ENCODE measurements around the gene ACOT8. TPM values are rescaled to one million over a fixed set of nuclear protein-coding genes. Genes with fewer than 3 reads are reported as not detected.
"Not testable (repeated sequence)": the region's sequence is repeated elsewhere in the genome, so short reads cannot be mapped to it uniquely, and the experiment has no call there.

Gene ACOT8
- total RNA-seq, 1 donor from 2014 or later = 24.9 TPM

- peak; percentile 89 for DNase-seq (ENCODE audit: low spot score)
- intact Hi-C loops (cut with DNase I) = no loop called here
Measured at GRCh38 chr20:45833883-45834796, 23.1 kb downstream of the ACOT8 start.

- intact Hi-C loops (cut with DNase I) = no loop called here
Measured at GRCh38 chr20:45833030-45833882, 23.9 kb downstream of the ACOT8 start, which contains the start of gene SNX21. Gene SNX21 (plus strand): TSS chr20:45833799. CDS start chr20:45833920, 121 bp downstream.

GRCh38 chr20:45832619-45833018, 24.6 kb downstream of the ACOT8 start:
- DNase-seq (ENCODE audit: low spot score) = no peak
- intact Hi-C loops (cut with DNase I) = no loop called here

More at GRCh38 chr20:45833030-45833882, 23.9 kb downstream of the ACOT8 start, which contains the start of gene SNX21:
- peak; percentile 91 for DNase-seq (ENCODE audit: low spot score)

GRCh38 chr20:45829673-45830106, 27.5 kb downstream of the ACOT8 start:
- intact Hi-C loops (cut with DNase I) = loop anchor here (10.0 kb wide), 1 partner anchor 135 kb away; no protein-coding TSS in a partner anchor
- DNase-seq (ENCODE audit: low spot score) = not testable (repeated sequence)

- intact Hi-C loops (cut with DNase I) = loop anchor here (10.0 kb wide), 1 partner anchor 136 kb away; no protein-coding TSS in a partner anchor
- DNase-seq (ENCODE audit: low spot score) = no peak
Measured at GRCh38 chr20:45828589-45828988, 28.6 kb downstream of the ACOT8 start.

- intact Hi-C loops (cut with DNase I) = loop anchor here (10.0 kb wide), 1 partner anchor 137 kb away; no protein-coding TSS in a partner anchor
Measured at GRCh38 chr20:45827712-45828111, 29.5 kb downstream of the ACOT8 start.

GRCh38 chr20:45827030-45827652, 30.1 kb downstream of the ACOT8 start, which contains the start of gene TNNC2:
Gene TNNC2 (minus strand): TSS chr20:45827312. CDS start chr20:45827248, 64 bp downstream.
- no peak for DNase-seq (ENCODE audit: low spot score)
- intact Hi-C loops (cut with DNase I) = loop anchor here (10.0 kb wide), 1 partner anchor 138 kb away; no protein-coding TSS in a partner anchor

More at GRCh38 chr20:45827712-45828111, 29.5 kb downstream of the ACOT8 start:
- DNase-seq (ENCODE audit: low spot score) = no peak

- intact Hi-C loops (cut with DNase I) = loop anchor here (10.0 kb wide), 1 partner anchor 138 kb away; no protein-coding TSS in a partner anchor
- no peak for DNase-seq (ENCODE audit: low spot score)
Measured at GRCh38 chr20:45826381-45827019, 30.7 kb downstream of the ACOT8 start.

- intact Hi-C loops (cut with DNase I) = loop anchor here (10.0 kb wide), 1 partner anchor 141 kb away; no protein-coding TSS in a partner anchor
- no peak for DNase-seq (ENCODE audit: low spot score)
Measured at GRCh38 chr20:45823949-45824835, 33.0 kb downstream of the ACOT8 start.

- no peak for DNase-seq (ENCODE audit: low spot score)
- intact Hi-C loops (cut with DNase I) = loop anchor here (10.0 kb wide), 1 partner anchor 142 kb away; no protein-coding TSS in a partner anchor
Measured at GRCh38 chr20:45822857-45823256, 34.3 kb downstream of the ACOT8 start.

GRCh38 chr20:45821947-45822346, 35.2 kb downstream of the ACOT8 start:
- DNase-seq (ENCODE audit: low spot score) = no peak
- intact Hi-C loops (cut with DNase I) = loop anchor here (10.0 kb wide), 1 partner anchor 143 kb away; no protein-coding TSS in a partner anchor

GRCh38 chr20:45819466-45819865, 37.7 kb downstream of the ACOT8 start:
- intact Hi-C loops (cut with DNase I) = no loop called here
- no peak for DNase-seq (ENCODE audit: low spot score)

GRCh38 chr20:45818239-45818638, 39.0 kb downstream of the ACOT8 start:
- intact Hi-C loops (cut with DNase I) = no loop called here
- DNase-seq (ENCODE audit: low spot score) = no peak

- intact Hi-C loops (cut with DNase I) = no loop called here
Measured at GRCh38 chr20:45817376-45818194, 39.6 kb downstream of the ACOT8 start.

GRCh38 chr20:45816951-45817350, 40.2 kb downstream of the ACOT8 start:
- DNase-seq (ENCODE audit: low spot score) = no peak
- intact Hi-C loops (cut with DNase I) = no loop called here

More at GRCh38 chr20:45817376-45818194, 39.6 kb downstream of the ACOT8 start:
- DNase-seq (ENCODE audit: low spot score) = no peak

- intact Hi-C loops (cut with DNase I) = no loop called here
- DNase-seq (ENCODE audit: low spot score) = no peak
Measured at GRCh38 chr20:45814314-45814713, 42.9 kb downstream of the ACOT8 start.

- intact Hi-C loops (cut with DNase I) = no loop called here
- no peak for DNase-seq (ENCODE audit: low spot score)
Measured at GRCh38 chr20:45813489-45813888, 43.7 kb downstream of the ACOT8 start.
